ENCODE results near the gene MARK4.
"Not testable (repeated sequence)": the region's sequence is repeated elsewhere in the genome, so short reads cannot be mapped to it uniquely, and the experiment has no call there.

The MARK4 gene

DNA sequence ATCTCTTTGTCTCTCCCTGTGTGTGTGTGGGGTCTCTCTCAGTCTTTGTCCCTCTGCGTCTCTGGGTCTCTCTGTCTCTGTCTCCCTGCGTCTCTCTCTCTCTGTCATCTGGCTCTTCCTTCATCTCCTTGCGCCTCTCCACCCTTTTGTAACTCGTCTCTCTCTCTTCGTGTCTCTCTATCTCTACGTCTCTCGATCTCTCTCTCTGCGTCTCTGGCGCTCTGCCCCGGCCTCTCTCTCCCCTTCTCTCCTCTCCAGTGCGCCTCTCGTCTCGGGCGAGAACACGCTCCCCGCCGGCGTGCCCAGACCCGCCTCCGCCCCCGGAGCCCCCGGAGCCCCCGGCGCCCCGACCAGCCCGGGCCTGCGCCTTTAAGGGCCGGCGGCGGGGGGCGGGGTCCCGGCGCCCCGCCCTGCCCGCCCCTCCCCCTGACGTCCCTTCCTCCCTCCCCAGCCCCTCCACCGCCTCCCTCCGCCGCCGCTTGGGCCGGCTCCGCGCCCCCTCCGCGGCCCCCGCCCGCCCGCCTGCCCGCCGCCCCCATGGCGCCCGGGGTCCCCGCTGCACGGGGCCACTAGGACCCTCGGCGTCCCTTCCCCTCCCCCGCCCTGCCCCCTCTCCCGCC, at the start of gene MARK4:
TSS of gene MARK4 (plus strand) at position 440 of the 620 bp plus-strand sequence. CDS start 318 bp downstream, outside the sequence.
- peak; percentile 17 to 52 (median 39) for DNase-seq

DNA sequence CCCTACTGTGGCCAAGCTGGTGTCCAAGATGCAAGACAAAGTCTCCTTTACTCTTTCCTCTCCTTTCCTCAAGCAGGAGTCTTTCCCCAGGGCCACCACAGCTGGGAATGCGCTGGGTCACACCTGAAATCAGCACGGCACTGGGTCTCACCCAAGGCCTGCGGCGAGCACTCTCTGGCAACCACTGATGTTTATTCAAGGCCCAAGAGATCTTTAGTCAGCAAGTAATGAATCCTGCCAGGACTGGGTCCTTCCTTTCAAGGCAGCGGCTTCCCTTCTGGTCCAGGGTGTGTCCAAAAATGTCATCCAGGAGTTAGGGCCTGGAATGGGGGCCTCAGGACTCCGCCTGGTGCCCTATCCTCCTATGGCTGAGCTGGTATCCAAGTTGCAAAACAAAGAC, 48.4 kb upstream of the MARK4 start:
- no peak for DNase-seq

DNA sequence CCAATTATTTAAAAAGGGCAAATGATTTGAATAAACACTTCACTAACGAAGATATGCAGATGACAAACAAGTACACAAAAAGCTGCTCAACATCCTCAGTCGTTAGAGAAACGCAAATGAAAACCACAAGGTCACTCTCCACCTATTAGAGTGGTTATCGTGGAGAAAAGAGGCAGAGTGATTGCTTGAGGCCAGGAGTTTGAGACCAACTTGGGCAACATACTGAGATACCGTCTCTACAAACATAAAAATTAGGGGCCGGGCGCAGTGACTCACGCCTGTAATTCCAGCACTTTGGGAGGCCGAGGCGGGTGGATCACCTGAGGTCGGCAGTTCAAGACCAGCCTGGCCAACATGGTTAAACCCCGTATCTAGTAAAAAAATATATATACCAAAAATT, 45.3 kb upstream of the MARK4 start:
- DNase-seq: no peak

DNA sequence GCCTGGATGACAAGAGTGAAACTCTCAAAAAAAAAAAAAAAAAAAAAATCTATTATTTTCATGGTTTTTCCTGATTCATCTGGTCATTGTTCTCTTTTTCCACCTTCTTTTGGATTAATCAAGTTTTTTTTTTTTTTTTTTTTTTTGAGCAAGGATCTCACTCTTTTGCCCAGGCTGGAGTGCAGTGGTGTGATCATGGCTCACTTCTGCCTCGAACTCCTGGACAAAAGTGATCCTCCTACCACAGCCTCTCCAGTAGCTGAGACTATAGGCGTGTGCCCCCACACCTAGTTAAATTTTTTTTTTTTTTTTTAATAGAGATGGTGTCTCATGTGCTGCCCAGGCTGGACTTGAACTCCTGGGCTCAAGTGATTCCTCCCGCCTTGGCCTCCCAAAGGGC, 44.7 kb upstream of the MARK4 start:
- DNase-seq: no peak

DNA sequence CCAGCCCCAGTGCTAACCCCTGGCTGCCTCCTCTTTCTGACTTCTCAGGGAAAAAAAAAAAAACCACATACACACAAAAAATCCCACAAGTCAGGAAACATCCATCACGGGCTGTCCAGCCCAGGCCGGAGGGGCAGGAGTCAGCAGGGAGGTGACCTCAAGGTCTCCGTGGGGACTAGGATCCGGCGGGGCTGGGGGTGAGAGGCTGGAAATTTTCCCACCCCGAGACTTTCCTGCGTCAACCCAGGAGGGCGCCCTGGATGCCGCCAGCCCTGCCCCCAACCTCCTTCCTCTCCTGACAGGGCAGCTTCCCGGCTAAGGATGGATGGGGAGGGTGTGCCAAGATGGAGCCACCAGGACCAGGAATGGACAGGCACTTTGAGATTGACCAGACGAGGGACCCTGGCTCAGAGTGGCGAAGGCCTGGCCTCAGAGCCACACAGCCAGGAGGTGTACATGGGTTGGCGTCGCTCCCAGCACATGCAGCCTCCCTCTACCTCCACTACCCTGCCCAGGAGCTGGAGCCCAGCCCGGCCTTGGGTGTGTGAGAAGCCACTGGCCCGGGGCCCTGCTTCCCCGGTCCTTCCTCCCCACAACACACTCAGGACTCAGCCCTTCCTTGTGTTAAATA, 39.2 kb upstream of the MARK4 start:
- no peak for DNase-seq

DNA sequence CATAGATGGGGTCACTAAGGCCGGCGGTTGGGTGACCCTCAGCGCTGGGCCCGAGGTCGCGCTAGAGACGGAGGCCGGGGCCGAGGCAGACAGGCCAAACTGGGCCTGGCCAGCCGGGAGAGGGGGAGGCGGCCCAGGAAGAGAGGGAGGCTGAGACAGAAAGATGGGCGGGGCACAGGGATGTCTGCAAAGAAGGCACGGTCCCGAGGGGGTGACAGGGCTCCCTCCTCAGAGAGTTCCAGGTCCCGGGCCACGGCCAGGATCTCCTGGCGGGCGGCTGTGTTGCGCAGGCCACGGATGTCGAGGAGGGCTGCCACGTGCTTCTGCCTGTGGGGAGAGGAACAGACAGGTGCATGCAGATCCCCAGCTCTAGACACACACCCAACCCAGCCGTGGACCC, 38.0 kb upstream of the MARK4 start:
- DNase-seq: no peak

DNA sequence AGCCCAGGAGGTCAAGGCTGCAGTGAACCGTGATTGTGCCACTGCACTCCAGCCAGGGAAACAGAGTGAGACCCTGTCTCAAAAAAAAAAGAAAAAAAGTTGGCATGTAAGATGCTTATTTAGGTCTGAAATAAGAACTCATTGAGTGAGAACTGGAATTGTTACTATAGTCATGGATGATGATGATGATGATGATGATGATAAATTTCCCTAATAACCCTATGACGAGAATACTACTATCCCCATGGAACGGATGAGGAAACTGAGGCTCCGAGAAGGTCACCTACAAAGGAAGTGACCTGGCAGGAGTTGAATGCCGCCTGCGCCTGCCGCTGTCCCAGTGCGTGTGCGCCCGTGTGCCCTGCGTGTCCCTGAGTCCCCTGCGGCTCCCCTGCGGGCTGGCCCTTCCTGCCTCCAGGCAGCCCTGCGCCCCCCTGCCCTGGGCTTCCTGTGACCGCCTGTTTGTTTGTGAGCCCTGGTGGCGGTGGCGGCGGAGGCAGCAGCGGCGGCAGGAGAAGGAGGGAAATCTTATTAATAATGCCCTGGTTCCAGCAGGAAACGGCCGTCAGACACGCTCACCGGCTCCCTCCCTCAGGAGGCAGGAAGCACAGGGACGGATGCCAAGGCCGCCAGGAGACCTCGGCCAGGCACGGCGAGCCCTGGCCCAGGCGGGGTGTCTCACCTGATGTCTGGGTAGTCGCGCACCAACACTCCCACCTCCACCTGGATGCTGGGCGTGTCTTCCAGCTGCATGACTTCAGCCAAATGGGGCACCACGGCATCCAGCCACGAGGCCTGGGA, 35.5 kb upstream of the MARK4 start:
- no peak for DNase-seq

DNA sequence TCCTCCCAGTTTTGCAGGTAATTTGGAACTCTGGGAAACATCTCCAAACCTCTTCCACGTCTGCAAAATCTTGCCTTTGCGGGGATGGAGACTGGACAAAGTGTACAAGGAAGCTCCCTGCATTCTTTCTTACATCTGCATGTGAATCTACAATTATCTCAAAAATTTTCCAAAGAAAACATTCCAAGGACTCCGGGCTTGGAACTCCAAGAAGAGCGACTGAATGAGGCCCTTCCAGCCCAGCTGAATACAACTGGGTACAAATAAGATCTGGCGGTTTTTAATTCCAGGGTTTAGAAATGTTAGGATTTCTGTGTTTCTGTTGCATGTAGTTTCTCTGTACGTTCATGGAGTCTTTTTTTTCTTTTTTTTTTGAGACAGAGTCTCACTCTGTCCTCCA, 34.4 kb upstream of the MARK4 start:
- no peak for DNase-seq

DNA sequence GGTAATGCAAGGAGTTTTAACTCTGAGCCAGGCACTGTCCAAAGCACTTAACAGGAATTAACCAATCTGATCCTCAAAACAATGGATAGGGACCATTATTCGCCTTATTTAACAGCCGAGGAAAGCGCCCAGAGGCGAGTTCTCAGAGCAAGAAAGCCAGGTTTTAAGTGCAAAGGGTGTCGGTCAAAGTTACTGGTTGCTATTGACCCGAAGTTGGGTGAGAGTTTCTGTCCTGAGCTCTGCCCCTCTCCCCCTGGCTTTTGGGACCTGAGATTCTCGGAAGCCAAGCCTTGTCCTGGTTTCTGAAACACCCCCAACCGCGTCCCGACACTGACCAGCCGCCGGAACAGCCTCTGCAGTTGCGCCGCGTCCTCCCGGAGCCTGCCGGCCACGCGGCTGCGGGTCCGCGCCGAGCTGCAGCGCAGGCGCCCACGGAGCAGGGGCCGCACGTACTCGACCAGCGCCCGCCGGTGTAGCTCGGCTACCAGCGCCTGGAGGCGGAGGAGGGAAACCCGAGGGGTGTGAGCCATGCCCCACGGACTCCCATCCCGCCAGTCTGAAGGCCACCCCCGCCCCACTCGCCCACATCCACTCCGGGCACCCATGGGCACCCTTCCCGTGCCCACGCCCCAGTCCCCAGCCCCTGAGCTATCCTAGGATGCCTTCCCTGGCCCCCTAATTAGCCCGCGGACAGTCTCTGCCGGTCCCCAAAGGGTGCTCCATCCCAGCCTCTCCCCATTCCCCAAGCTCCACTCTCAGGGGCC, 33.7 kb upstream of the MARK4 start:
- DNase-seq: no peak

DNA sequence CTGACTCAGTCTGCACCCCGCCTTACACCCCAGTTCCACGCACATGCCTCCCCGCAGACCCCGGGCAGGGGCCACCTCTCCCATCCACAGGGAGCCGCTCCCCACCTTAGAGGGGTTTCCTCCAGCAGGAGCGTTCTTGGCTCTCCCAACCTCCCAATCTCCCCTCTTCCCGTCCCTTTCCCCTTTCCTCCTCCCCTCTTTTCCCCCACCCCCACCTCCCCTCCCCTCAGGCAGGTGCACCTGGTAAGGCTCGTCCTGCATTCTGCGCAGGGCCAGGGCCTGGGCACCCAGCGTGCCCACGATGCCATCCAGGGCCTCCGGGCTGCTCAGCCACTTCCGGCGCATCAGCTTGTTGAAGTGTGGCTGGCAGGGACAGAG, 33.1 kb upstream of the MARK4 start:
- DNase-seq: no peak

DNA sequence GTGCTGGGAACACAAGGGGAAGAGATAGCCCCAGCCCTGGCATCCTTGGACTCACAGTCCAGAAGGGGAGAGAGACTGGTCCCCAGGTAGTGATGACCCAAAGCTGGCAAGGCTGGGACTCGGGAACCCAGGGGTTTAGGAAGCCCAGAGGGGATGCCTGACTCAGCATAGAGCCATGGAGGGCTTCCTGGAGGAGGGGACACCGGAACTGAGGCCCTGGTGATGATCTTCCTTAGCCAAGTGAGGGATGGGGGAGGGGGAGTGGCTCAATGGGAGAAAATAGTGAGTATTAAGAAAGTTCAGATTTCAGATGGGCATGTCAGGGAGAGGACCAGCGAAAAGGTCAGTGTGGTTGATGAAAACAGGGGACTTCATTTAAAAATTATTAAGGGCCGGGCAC, 32.6 kb upstream of the MARK4 start:
- DNase-seq: no peak

DNA sequence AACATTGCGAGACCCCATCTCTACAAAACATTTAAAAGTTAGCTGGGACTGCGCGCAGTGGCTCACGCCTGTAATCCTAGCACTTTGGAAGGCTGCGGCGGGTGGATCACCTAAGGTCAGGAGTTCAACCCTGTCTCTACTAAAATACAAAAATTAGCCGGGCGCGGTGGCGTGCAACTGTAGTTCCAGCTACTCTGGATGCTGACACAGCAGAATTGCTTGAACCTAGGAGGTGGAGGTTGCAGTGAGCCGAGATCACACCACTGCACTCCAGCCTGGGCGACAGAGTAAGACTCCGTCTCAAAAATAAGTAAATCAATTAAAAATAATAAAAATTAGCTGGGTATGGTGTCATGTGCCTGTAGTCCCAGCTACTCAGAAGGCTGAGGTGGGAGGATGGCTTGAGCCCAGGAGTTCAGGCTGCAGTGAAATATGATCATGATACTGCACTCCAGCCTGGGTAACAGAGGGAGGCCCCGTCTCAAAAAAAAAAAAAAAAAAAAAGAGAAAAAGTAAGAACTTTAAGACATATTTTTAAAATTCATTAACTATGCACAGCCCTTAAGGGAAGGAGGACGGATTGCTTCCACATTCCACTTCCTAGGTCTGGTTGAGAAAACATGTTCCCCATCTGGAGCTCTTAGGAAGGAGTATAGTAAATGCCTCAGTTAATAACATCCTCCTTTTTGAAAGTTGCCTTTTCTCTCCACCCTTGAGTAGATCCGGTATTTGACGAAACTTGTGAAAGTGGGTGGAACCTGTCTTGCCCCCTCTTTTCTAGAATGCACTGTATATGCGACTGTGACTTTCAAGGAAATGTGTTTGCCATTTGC, 31.9 kb upstream of the MARK4 start:
- no peak for DNase-seq

DNA sequence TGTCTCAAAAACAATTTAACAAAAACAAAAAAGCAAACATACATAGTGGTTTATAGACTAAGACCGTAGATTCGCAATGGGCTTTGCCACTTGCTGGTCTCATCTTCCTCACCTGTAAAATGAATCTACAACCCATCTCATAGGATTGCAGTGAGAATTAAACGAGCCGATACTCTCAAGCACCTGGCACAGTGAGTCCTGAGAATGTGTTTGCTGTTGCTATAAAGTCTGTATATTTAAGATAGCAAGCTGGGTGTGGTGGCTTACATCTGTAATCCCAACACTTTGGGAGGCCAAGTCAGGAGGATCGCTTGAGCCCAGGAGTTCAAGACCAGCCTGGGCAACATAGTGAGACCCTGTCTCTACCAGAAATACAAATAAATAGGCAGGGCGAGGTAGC, 28.3 kb upstream of the MARK4 start:
- DNase-seq: no peak

DNA sequence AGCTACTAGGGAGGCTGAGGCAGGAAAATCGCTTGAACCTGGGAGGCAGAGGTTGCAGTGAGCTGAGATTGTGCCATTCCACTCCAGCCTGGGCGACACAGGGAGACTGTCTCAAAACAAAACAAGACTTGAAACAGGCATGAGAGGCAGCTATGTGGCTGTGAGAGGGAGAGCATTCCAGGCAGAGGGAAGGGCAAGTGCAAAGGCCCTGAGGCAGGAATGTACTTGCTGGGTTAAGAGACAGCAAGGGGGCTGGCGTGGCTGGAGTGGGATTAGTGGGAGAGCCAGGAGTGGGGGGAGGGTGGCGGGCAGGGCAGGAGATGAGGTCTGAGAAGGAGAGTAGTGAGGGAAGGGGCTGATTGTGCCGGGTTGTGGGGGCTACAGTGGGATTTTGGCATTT, 27.2 kb upstream of the MARK4 start:
- DNase-seq: no peak

DNA sequence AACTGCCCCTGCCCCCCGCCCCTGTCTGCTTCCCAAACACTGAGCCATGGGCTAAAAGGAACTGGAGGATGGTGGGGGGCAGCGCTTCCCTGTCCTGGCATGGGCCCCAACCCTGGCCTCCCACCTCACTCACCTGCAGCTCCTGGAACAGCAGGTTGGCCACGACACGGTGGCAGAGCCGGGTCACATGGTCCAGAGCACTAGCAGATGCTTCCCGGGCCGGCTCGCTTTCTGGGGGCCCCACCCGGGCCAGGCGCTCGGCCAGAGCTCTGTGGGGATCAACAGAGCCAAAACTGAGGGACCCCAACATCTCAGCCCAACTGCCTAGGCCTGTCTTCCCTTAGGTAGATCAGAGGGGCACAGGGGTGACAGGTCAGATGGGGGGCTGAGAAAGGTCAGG, 26.4 kb upstream of the MARK4 start:
- DNase-seq: no peak

DNA sequence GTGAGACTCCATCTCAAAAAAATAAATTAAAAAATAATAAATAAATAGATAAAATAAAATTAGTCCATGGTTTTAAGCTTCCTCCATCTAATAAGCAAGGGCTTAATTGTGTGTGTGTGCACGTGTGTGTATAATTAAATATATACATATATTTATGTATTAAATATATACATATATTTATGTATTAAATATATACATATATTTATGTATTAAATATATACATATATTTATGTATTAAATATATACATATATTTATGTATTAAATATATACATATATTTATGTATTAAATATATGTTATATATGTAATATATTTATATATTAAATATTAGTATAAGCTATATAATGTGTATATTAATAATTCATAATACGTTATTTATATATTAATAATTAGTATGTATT, 22.0 kb upstream of the MARK4 start:
- DNase-seq: not testable (repeated sequence)

DNA sequence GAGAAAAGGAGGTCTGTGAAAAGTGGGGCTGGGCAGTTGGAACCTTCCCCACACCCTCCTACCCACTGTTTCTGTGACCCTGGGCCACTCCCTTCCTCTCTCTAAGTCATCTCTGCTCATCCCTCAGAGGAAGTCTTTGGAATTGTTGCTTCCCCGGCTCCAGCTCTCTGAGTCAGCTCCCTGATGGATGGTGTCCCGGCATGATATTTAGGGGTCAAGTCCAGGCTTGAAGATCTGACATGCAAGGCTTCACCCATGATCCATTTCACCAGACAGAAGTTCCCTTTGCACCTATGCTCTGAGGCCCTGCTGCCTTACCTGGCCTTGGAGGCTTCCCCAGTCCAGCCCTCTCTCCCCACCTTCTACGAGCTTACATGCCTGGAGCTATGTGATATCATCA, 19.2 kb upstream of the MARK4 start:
- DNase-seq: no peak

DNA sequence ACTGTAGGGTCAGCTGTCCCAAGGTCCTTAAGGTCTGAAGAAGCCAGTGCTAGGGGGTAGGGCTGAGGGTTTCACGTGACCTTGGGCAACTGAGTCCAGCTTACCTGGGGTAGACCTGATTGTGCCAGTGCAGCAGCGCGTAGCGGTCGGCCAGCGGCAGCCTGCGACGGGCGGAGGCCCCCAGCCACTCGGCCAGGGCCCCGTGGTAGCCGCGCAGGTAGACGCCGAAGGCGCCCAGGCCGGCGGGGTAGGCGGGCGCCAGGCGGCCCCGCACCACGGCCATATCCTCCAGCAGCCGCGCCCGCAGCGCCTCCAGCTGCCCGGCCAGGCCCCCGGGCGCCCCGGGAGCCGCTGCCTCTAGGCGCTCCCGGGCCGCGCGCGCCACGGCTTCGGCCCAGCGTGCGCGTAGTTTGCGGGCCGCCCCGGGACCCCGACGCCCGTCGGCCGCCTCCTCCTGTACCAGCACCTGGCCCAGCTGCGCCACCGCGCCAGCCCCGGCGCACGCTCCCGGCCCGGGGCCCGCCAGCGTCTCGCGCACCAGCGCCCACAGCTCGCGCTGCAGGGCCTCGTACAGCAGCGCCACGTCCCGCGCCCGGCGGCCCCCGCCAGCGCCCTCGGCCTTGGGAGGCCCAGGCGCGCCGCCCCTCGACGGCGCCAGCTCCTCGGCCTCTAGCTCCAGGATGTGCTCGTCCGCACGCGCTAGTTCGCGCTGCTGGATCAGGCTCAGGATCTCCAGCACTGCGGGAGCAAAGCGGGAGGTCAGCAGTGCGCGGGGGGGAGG, 16.8 kb upstream of the MARK4 start:
- DNase-seq: no peak

DNA sequence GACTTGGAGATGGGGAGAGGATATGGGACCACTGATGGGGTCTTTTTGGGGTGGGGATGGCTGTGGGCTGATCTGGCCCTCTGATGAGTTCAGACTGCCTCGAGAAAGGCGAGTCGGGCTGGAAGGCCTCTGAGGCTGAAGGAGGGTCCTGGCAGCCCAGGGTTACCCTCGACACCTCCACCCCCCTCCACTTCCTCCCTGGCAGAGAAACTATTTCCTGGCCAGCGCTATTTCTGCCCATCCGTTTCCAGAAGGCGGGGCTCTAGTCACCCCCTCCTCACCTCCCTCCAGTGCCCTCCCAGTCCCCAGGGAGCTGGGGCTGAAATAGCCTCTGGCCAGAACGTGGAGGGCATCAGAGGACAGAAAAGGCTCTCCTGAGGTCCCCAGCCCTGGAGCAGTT, 15.6 kb upstream of the MARK4 start:
- DNase-seq: no peak

DNA sequence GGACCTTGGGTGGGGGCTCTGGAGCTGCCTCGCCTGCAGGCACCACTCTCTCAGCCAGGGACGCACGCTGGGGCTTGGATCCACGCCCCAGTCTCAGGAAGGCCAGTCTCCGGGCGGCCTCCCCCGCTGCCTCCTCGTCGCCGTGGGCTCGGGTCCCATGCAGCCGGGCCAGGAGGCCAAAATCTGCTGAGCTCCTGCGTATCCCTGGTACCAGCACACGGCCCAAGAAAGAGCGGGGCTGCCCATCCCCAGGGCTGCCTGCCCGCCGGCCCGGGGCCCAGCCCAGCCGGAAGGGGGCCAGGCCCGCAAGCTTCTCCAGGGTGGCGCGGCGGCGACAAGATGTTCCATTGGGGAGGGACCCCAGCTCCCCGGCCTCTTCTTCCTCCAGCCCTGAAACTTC, 12.5 kb upstream of the MARK4 start:
- no peak for DNase-seq

DNA sequence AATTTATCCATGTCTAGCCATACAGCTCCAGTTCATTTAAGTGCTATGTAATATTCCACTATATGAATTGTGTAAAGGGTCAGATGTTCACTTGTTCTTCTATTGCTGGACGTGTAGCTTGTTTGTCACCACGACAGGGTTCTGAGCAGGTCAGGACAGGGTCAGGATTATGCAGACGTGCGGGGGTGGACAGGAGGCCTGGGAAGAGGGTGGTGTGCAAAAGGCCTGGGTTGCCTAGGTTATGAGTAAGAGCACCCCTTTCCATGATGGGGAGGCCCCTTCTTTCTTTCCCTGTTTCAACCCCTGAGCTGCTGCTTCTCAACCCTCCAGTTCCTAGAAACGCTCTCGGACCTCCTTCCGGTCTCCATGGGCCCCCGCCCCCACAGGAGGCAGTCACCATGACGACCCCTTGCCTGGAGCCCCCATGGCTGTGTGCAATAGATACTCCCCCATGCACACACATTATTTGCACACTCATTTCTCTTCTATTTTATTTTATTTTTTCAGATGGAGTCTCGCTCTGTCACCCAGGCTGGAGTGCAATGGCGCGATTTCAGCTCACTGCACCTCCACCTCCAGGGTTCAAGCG, 7.8 kb upstream of the MARK4 start:
- DNase-seq: no peak
